ENCODE measurements around the gene CDK17. TPM values are rescaled to one million over a fixed set of nuclear protein-coding genes. Genes with fewer than 3 reads are reported as not detected.
A peak's percentile ranks its signal among the peaks of the same experiment; 100 is the strongest.

Gene CDK17
- total RNA-seq, 2 donors from 2014 or later: 17.0 to 35.6 TPM

- DNase-seq: peak; percentile 77
- intact Hi-C loops (cut with DNase I): loop anchor here in 1 of 2 donors (10.0 kb wide), 1 partner anchor 157 kb away; no protein-coding TSS in a partner anchor
- peak in 1 of 2 donors; percentile 42 for ATAC-seq
These were observed 162.7 kb downstream of the CDK17 start for GRCh38 chr12:96237465-96238077.

- intact Hi-C loops (cut with DNase I): loop anchor here in 1 of 2 donors (10.0 kb wide), 1 partner anchor 158 kb away; no protein-coding TSS in a partner anchor
These were observed 163.2 kb downstream of the CDK17 start for GRCh38 chr12:96237035-96237434.

DNA sequence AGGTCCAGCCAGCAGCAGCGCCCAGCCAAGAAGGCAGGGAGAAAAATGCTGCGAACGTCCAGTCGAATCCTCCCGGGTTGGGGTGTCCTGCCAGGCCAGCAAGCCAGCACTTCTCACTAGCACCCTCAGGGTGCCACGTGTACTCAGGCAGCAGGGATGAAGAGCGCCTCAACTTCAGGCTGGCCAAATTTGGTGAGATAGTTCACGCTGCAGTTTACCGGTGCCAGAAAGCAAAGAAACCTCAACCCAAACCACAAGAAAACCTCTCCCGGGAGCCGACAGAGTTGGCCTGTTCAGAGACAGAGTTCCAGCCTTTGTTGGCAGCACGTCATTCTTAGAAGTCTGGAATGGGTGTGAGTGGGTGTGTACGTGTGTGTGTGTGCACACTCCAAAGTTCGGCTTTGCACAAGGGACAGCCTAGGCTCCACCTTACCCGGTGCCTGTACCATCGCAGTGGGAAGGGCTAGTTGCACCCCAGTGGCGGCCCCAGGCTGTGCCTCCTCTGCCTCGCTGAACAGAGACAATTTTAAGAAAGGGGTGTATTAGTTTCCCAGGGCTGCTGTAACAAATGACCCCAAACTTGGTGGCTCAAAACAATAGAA is 163.9 kb downstream of the CDK17 start:
- peak; percentile 60 for DNase-seq
- intact Hi-C loops (cut with DNase I): loop anchor here in 1 of 2 donors (10.0 kb wide), 1 partner anchor 158 kb away; no protein-coding TSS in a partner anchor
- peak; percentile 12 to 20 for ATAC-seq

More at GRCh38 chr12:96237035-96237434, 163.2 kb downstream of the CDK17 start:
- DNase-seq (no peak), ATAC-seq (no peak)

DNA sequence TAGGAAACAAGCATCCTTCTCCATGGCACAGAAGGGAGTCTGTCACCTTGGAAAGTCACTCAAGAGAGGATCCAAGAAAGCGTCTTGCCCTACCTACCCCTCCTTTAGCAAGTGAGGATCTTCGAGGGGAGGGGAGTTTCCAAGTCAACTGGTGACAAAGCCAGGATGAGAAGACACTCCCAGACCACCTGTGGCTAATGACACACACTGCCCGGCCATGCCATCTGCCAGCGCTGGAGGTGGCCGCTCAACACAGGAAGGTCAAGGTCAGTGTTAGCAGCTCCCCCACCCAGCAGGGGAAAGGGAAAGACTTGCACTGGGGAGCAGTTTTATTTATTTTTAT is 164.8 kb downstream of the CDK17 start:
- ATAC-seq (no peak), DNase-seq (no peak)
- intact Hi-C loops (cut with DNase I): loop anchor here in 1 of 2 donors (10.0 kb wide), 1 partner anchor 159 kb away; no protein-coding TSS in a partner anchor

DNA sequence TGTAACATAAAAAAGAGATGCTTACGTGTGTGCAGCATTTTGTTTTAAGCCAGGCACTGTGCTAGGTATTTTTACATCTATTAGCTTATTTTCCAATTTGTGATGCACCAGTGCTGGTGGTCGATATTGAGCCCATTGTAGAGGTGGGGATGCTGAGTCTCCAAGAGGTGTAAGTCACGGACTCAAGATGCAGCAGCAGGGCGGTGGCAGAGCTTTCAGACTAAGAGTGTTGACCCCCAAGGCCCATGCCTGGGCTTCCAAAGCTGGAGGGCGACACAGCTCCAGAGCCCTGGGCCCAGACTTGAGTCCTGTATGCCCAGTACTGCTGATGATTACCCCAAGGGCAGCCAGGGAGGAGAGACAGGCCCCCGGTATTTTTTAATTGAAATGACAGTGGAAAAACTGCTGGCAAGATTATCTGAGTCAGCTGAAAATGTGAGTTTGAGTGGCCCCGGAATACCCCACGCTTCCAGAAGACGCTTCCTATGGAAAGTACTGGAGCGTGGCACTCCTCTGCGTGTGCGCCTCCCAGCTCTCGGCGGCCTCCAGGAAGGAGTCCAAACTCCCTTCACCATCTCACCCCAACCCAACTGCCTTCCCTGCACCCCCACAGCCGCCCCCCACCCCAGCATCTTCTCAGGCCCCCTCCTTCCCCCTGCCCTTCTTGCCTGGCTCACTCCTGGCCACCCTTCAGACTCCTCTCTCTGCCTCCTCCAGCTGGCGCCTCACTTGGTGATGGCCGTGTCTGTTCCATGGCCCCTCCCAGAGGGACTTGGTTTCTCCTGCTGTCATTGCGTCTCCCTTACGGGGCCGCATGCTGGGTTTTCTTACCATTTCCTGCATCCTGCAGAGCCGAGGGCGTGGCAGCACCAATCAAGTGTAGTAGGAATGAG is 165.4 kb downstream of the CDK17 start:
- no peak for ATAC-seq
- intact Hi-C loops (cut with DNase I): loop anchor here in 1 of 2 donors (10.0 kb wide), 1 partner anchor 160 kb away; no protein-coding TSS in a partner anchor
- no peak for DNase-seq

DNA sequence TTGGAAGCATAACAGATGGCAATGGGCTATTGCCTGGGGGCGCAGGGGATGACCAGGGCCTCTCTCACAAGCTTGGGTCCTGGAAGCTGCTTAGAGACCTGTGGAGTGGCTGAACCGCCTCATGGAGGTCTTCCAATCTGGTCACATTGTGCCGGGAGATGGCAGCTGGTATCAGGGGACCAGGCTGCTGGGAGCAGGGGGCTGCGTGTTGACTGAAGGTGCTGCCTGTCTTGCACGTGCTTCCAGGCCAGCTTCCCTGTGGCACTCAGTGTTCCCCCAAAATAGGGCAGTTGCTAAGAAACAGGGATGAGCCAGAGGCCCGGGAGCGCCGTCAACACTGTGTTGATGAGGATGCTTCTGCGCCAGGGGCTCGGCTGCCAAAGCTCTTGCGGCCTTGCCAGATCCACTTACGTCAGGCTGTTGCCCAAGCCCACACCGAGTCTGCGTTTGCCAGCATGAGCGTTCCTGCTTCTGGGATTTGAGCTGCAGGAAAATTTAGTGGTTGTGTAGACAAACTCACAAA is 166.2 kb downstream of the CDK17 start:
- intact Hi-C loops (cut with DNase I): loop anchor here in 1 of 2 donors (10.0 kb wide), 1 partner anchor 161 kb away; no protein-coding TSS in a partner anchor
- ATAC-seq (peak; percentile 86 to 88), DNase-seq (peak; percentile 94)

GRCh38 chr12:96233168-96233567 is 167.1 kb downstream of the CDK17 start:
- intact Hi-C loops (cut with DNase I): loop anchor here in 1 of 2 donors (10.0 kb wide), 1 partner anchor 162 kb away; no protein-coding TSS in a partner anchor
- DNase-seq (no peak), ATAC-seq (peak; percentile 5 to 7)

DNA sequence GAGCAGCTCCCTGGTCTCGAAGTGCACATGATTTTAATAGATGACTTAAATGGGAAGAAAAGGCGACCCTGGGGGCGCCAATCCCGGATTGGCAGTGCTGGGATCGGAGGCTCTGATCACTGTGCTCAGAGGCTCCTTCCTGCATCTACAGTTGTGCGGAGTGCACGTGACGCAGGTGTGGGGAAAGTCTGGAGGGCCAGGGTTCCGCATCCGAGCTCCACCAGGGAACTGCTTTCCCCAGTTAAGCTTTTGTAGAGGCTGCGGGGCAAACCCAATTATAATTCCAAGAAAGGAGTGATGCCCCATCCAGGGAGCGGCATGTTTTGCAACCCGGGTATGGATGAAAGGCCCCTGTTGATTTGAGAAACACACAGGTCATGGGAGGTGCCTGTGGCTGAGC is 169.6 kb downstream of the CDK17 start:
- intact Hi-C loops (cut with DNase I): loop anchor here in 1 of 2 donors (10.0 kb wide), 1 partner anchor 164 kb away; no protein-coding TSS in a partner anchor
- ATAC-seq (no peak), DNase-seq (no peak)

- ATAC-seq: no peak
- intact Hi-C loops (cut with DNase I): no loop called here
These were observed 171.5 kb downstream of the CDK17 start for GRCh38 chr12:96228566-96229248.

More at GRCh38 chr12:96228566-96229248, 171.5 kb downstream of the CDK17 start:
- DNase-seq: no peak

Other genes starting within 250 kb of the CDK17 start
- 10 to 100 TPM; 18.4 to 28.7 TPM for gene ELK3, start 206.1 kb downstream of the CDK17 start, total RNA-seq
- under 1 TPM; 0.38 to 0.97 TPM for gene CFAP54, start 89.1 kb upstream of the CDK17 start, total RNA-seq